Measurements from ENCODE around the gene TMC4.
"Not testable (repeated sequence)": the region's sequence is repeated elsewhere in the genome, so short reads cannot be mapped to it uniquely, and the experiment has no call there.

The TMC4 gene

DNA sequence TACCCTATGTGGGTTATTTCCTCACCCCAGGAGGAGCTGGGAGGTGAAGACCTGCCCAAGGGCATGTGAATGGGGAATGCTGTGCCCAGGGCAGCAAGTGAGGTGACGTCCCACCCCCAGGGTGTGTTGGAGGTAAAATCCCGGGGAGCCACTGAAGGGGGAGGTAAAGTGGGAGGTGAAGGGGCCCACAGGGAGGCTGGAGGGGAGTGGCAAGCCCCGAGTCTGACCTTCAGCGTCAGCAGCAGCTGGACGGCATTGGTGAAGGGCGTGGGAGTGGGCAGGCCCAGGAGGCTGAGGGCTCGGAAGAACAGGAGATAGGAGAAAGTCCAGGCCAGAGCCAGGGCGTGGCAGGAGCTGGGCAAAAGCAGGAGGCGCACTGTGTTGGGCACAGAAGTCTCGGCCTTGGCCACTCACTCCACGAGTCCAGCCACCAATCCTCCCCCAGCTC, 14.0 kb upstream of the TMC4 start:
- H3K9me3 ChIP-seq (ENCODE audit: insufficient read depth, low read depth, low read length) = no peaks in the 10 kb centered on the region
- no peak overlapping the region for H2AFZ ChIP-seq (ENCODE audit: low read length)
- TF ChIP-seq EZH2phosphoT487 (IDR thresholded peaks at IDR 0.05; ENCODE audit: borderline replicate concordance) = no peak
- H3K9me2 ChIP-seq (replicated peaks; ENCODE audit: low read depth, low read length) = no peaks in the 10 kb centered on the region
- H3K27me3 ChIP-seq (ENCODE audit: insufficient read depth, low read length, poor library complexity, severe bottlenecking) = no peaks in the 10 kb centered on the region
- H3K36me3 ChIP-seq (ENCODE audit: insufficient read depth, low read length) = peaks cover 3% of the 10 kb centered on the region; the same call in 1 of the 2 replicates
- H3F3A ChIP-seq (ENCODE audit: low read depth) = no peaks in the 10 kb centered on the region
- peak overlapping the region; percentile 82 for H3K4me3 ChIP-seq (ENCODE audit: low read length, poor library complexity, severe bottlenecking)
- peaks cover 19% of the 10 kb centered on the region for H4K20me1 ChIP-seq (ENCODE audit: insufficient read depth, low read length, poor library complexity, severe bottlenecking)
- H3K4me1 ChIP-seq (ENCODE audit: insufficient read depth, low read length, poor library complexity, severe bottlenecking) = peaks cover 20% of the 10 kb centered on the region
- peak overlapping the region; percentile 84 for H3K4me2 ChIP-seq (ENCODE audit: low read depth, low read length, poor library complexity, severe bottlenecking)
- peaks cover 32% of the 10 kb centered on the region for H3K79me2 ChIP-seq (ENCODE audit: insufficient read depth, low read length)
- H3K9ac ChIP-seq (ENCODE audit: low read depth, low read length, poor library complexity, severe bottlenecking) = peak overlapping the region; percentile 95

DNA sequence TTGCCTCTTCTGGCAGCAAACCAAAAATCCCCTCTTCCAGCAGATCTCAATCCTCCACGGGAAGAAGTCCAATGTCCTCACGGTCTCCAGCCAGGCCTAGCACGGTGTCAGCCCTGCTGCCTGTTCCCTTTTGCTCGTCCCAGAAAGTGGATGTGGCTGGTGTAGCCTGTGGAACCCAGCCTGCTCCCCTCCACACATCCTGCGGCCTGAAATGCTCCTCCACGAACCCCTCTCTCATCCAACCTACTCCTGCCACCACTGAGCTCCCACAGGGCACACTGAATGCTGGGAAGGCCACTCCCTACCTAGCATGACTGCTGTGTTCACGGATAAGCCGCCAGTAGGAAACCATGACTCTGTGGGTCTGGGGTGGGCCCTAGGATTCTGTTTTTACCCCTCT, 13.4 kb upstream of the TMC4 start:
- H3F3A ChIP-seq (ENCODE audit: low read depth) = no peaks in the 10 kb centered on the region
- H3K4me2 ChIP-seq (ENCODE audit: low read depth, low read length, poor library complexity, severe bottlenecking) = peak overlapping the region; percentile 84
- no peaks in the 10 kb centered on the region for H3K9me2 ChIP-seq (replicated peaks; ENCODE audit: low read depth, low read length)
- TF ChIP-seq EZH2phosphoT487 (IDR thresholded peaks at IDR 0.05; ENCODE audit: borderline replicate concordance) = no peak
- TF ChIP-seq, protein P1, sequence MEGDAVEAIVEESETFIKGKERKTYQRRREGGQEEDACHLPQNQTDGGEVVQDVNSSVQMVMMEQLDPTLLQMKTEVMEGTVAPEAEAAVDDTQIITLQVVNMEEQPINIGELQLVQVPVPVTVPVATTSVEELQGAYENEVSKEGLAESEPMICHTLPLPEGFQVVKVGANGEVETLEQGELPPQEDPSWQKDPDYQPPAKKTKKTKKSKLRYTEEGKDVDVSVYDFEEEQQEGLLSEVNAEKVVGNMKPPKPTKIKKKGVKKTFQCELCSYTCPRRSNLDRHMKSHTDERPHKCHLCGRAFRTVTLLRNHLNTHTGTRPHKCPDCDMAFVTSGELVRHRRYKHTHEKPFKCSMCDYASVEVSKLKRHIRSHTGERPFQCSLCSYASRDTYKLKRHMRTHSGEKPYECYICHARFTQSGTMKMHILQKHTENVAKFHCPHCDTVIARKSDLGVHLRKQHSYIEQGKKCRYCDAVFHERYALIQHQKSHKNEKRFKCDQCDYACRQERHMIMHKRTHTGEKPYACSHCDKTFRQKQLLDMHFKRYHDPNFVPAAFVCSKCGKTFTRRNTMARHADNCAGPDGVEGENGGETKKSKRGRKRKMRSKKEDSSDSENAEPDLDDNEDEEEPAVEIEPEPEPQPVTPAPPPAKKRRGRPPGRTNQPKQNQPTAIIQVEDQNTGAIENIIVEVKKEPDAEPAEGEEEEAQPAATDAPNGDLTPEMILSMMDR (conservative IDR thresholded peaks at IDR 0.05; ENCODE audit: low read length) = no peak
- H4K20me1 ChIP-seq (ENCODE audit: insufficient read depth, low read length, poor library complexity, severe bottlenecking) = peaks cover 13% of the 10 kb centered on the region
- no peaks in the 10 kb centered on the region for H3K9me3 ChIP-seq (ENCODE audit: insufficient read depth, low read depth, low read length)
- peaks cover 14% of the 10 kb centered on the region for H3K4me1 ChIP-seq (ENCODE audit: insufficient read depth, low read length, poor library complexity, severe bottlenecking)
- H3K79me2 ChIP-seq (ENCODE audit: insufficient read depth, low read length) = peaks cover 29% of the 10 kb centered on the region
- H2AFZ ChIP-seq (ENCODE audit: low read length) = no peak overlapping the region
- no peaks in the 10 kb centered on the region for H3K27me3 ChIP-seq (ENCODE audit: insufficient read depth, low read length, poor library complexity, severe bottlenecking)
- peak overlapping the region; percentile 82 for H3K4me3 ChIP-seq (ENCODE audit: low read length, poor library complexity, severe bottlenecking)
- H3K36me3 ChIP-seq (ENCODE audit: insufficient read depth, low read length) = peaks cover 3% of the 10 kb centered on the region; the same call in 1 of the 2 replicates
- H3K9ac ChIP-seq (ENCODE audit: low read depth, low read length, poor library complexity, severe bottlenecking) = peak overlapping the region; percentile 95

DNA sequence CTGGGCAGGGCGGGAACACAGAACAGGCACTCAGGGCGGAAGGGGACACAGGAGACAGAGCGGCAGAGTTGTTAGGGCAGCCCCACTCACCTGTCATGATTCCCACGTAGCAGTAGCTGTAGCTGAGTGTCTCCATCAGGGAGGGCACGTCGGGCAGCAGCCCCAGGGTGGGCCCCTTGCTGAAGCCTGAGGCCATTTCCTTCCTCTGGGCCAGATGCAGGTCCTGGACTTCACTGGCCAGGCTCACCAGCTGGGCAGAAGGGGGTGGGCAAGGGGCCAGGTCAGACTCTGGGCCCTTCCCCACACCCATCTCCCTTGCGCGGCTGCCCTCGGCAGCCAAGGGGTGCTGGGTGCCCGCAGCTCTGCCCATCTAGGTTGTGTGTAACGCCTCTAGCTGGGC, 10.5 kb upstream of the TMC4 start:
- no peaks in the 10 kb centered on the region for H3F3A ChIP-seq (ENCODE audit: low read depth)
- H3K4me1 ChIP-seq (ENCODE audit: insufficient read depth, low read length, poor library complexity, severe bottlenecking) = peaks cover 13% of the 10 kb centered on the region
- no peak overlapping the region for H2AFZ ChIP-seq (ENCODE audit: low read length)
- peaks cover 23% of the 10 kb centered on the region for H3K79me2 ChIP-seq (ENCODE audit: insufficient read depth, low read length)
- no peaks in the 10 kb centered on the region for H3K9me3 ChIP-seq (ENCODE audit: insufficient read depth, low read depth, low read length)
- no peak overlapping the region for H3K4me3 ChIP-seq (ENCODE audit: low read length, poor library complexity, severe bottlenecking)
- no peak for TF ChIP-seq EZH2phosphoT487 (IDR thresholded peaks at IDR 0.05; ENCODE audit: borderline replicate concordance)
- TF ChIP-seq, protein P1 (conservative IDR thresholded peaks at IDR 0.05; ENCODE audit: low read length) = no peak
- no peaks in the 10 kb centered on the region for H3K9me2 ChIP-seq (replicated peaks; ENCODE audit: low read depth, low read length)
- H3K36me3 ChIP-seq (ENCODE audit: insufficient read depth, low read length) = peaks cover 3% of the 10 kb centered on the region; the same call in 1 of the 2 replicates
- no peak overlapping the region for H3K9ac ChIP-seq (ENCODE audit: low read depth, low read length, poor library complexity, severe bottlenecking)
- no peaks in the 10 kb centered on the region for H3K27me3 ChIP-seq (ENCODE audit: insufficient read depth, low read length, poor library complexity, severe bottlenecking)
- no peak overlapping the region for H3K4me2 ChIP-seq (ENCODE audit: low read depth, low read length, poor library complexity, severe bottlenecking)
- H4K20me1 ChIP-seq (ENCODE audit: insufficient read depth, low read length, poor library complexity, severe bottlenecking) = peaks cover 10% of the 10 kb centered on the region

DNA sequence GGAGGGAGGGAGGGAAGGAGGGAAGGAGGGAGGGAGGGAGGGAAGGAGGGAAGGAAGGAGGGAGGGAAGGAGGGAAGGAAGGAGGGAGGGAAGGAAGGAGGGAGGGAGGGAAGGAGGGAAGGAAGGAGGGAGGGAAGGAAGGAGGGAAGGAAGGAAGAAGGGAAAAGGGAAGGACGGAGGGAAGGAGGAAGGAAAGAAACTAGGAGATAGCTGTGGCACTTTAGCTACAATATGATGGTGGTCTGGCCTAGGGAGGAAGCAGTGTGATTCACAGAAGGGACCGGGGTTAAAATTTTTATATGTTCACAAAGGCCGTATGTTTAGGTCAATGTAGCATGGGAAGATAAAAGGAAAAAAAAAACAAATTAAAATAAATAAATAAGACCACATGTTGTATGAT, 8.9 kb upstream of the TMC4 start:
- not testable (repeated sequence) for H3K9ac ChIP-seq (ENCODE audit: low read depth, low read length, poor library complexity, severe bottlenecking); H3K9me3 ChIP-seq (ENCODE audit: insufficient read depth, low read depth, low read length); H3K4me2 ChIP-seq (ENCODE audit: low read depth, low read length, poor library complexity, severe bottlenecking); H3F3A ChIP-seq (ENCODE audit: low read depth); H4K20me1 ChIP-seq (ENCODE audit: insufficient read depth, low read length, poor library complexity, severe bottlenecking); H3K4me1 ChIP-seq (ENCODE audit: insufficient read depth, low read length, poor library complexity, severe bottlenecking); H3K27me3 ChIP-seq (ENCODE audit: insufficient read depth, low read length, poor library complexity, severe bottlenecking); H2AFZ ChIP-seq (ENCODE audit: low read length); H3K79me2 ChIP-seq (ENCODE audit: insufficient read depth, low read length); H3K9me2 ChIP-seq (replicated peaks; ENCODE audit: low read depth, low read length); H3K4me3 ChIP-seq (ENCODE audit: low read length, poor library complexity, severe bottlenecking); H3K36me3 ChIP-seq (ENCODE audit: insufficient read depth, low read length)
